Endothelial cell of umbilical vein (primary cell): ENCODE data around the gene NFIA. TPM values are rescaled to one million over a fixed set of nuclear protein-coding genes. Genes with fewer than 3 reads are reported as not detected.

Experiments used
- BruUV-seq: library from RNA; stranded (reverse); fragments of 400-500 nt; replicated peaks from 2 replicates; lab custom pipeline; 2021; lab: Mats Ljungman, UMichigan
- CTCF ChIA-PET: fragments of 300-600, 350-600 bp; sonication (Branson Sonifier 250); formaldehyde crosslinking; loops from one replicate; lab custom pipeline; 2021; ENCODE audit warnings: antibody characterized with exemption, inconsistent platforms; lab: Charles Lee
- POLR2A ChIA-PET: fragments of 300-600, 350-600 bp; sonication (Branson Sonifier 250); formaldehyde crosslinking; loops from one replicate; lab custom pipeline; 2021; ENCODE audit warnings: antibody characterized with exemption, inconsistent platforms; lab: Charles Lee
- DNase-seq: peaks from one replicate; pipeline ENCODE4 v3.0.0-alpha.2; 2011; ENCODE audit warnings: low read depth, low spot score
- FAIRE-seq: peaks from 2 replicates; lab custom pipeline; 2011; peaks lifted over from hg19 to GRCh38; lab: Jason Lieb, UNC
- H2AFZ ChIP-seq: 2 replicates; pipeline ENCODE4 v1.6.0; 2012; ENCODE audit warnings: low read depth, low read length, control low read depth, inconsistent platforms
- H3K27ac ChIP-seq: 2 replicates; pipeline ENCODE4 v1.5.1; 2011; ENCODE audit warnings: low read depth, mild to moderate bottlenecking, control low read depth, low read length, moderate library complexity; ENCODE audit not compliant: insufficient read depth
- H3K27me3 ChIP-seq, 2 experiments: 2 replicates each; pipeline versions ENCODE4 v1.6.0 to v1.6.1; 2011; ENCODE audit warnings: low read length in 2 of 2, mixed read lengths in 1 of 2; ENCODE audit not compliant: control insufficient read depth in 2 of 2, insufficient read depth in 2 of 2
- H3K36me3 ChIP-seq, 2 experiments: 2 replicates in 1 of 2; 3 replicates in 1 of 2; pipeline ENCODE4 v1.5.1; 2011; ENCODE audit warnings: low read length in 2 of 2, mild to moderate bottlenecking in 1 of 2, moderate library complexity in 1 of 2; ENCODE audit not compliant: control insufficient read depth in 2 of 2, insufficient read depth in 2 of 2; ENCODE audit errors: extremely low read depth in 1 of 2
- H3K4me1 ChIP-seq: 3 replicates; pipeline ENCODE4 v1.5.1; 2011; ENCODE audit warnings: mild to moderate bottlenecking, low read length; ENCODE audit not compliant: control insufficient read depth, insufficient read depth; ENCODE audit errors: extremely low read depth
- H3K4me2 ChIP-seq: 2 replicates; pipeline ENCODE4 v1.6.1; 2011; ENCODE audit warnings: low read length, control low read depth, mixed read lengths; ENCODE audit not compliant: insufficient read depth
- H3K4me3 ChIP-seq, 3 experiments: fragments of 200-600 bp in 1 of 3; sonication (generic), shearing (Covaris generic) in 1 of 3; replicated peaks in 1 of 3; 2 replicates each; pipeline ENCODE4 v1.5.1; 2011 to 2016; ENCODE audit warnings: control low read depth in 3 of 3, low read length in 3 of 3, mild to moderate bottlenecking in 2 of 3, inconsistent platforms in 1 of 3, low read depth in 1 of 3, moderate library complexity in 1 of 3; ENCODE audit not compliant: insufficient read depth in 1 of 3
- H3K79me2 ChIP-seq: 2 replicates; pipeline ENCODE4 v1.6.0; 2012; ENCODE audit warnings: low read length, inconsistent platforms; ENCODE audit not compliant: control insufficient read depth, insufficient read depth
- H3K9ac ChIP-seq: replicated peaks from 2 replicates; pipeline ENCODE3; 2011; ENCODE audit warnings: low read length, control low read depth; ENCODE audit not compliant: insufficient read depth; ENCODE audit errors: extremely low read depth
- H3K9me1 ChIP-seq: replicated peaks from 3 replicates; pipeline ENCODE4 v1.6.0; 2011; ENCODE audit warnings: mild to moderate bottlenecking, low read length; ENCODE audit not compliant: control insufficient read depth, insufficient read depth; ENCODE audit errors: extremely low read depth
- H3K9me3 ChIP-seq: replicated peaks from 2 replicates; pipeline ENCODE4 v1.5.1; 2012; ENCODE audit warnings: low read length, inconsistent platforms; ENCODE audit not compliant: control insufficient read depth, insufficient read depth
- H4K20me1 ChIP-seq: replicated peaks from 2 replicates; pipeline ENCODE3; 2011; ENCODE audit warnings: mild to moderate bottlenecking, low read length; ENCODE audit not compliant: control insufficient read depth, insufficient read depth; ENCODE audit errors: extremely low read depth
- CTCF ChIP-seq, 2 donors: IDR thresholded peaks; 1 replicate in 1 of 2; 2 replicates in 1 of 2; pipeline ENCODE4 v1.5.1; 2011; ENCODE audit warnings: low read length in 2 of 2, mild to moderate bottlenecking in 2 of 2, moderate library complexity in 2 of 2, control low read depth in 1 of 2, inconsistent platforms in 1 of 2, low read depth in 1 of 2; ENCODE audit not compliant: insufficient read depth in 1 of 2; ENCODE audit errors: extremely low read depth in 1 of 2
- FOS ChIP-seq: IDR thresholded peaks from 2 replicates; pipeline ENCODE4 v1.6.1; 2011; ENCODE audit warnings: mild to moderate bottlenecking, low read length, moderate library complexity, borderline replicate concordance; ENCODE audit not compliant: insufficient read depth
- GATA2 ChIP-seq: IDR thresholded peaks from 2 replicates; pipeline ENCODE4 v1.7.0; 2011; ENCODE audit warnings: low read depth, mild to moderate bottlenecking, moderate library complexity, mixed read lengths, low read length; ENCODE audit not compliant: insufficient read length, insufficient read depth
- JUN ChIP-seq: IDR thresholded peaks from 2 replicates; pipeline ENCODE4 v1.6.1; 2011; ENCODE audit warnings: borderline replicate concordance, low read depth; ENCODE audit not compliant: insufficient read length, insufficient read depth
- MAX ChIP-seq: IDR thresholded peaks from 2 replicates; pipeline ENCODE4 v1.6.1; 2011; ENCODE audit not compliant: insufficient read depth, insufficient read length
- MYC ChIP-seq: IDR thresholded peaks from one replicate; pipeline ENCODE4 v1.6.1; 2011; ENCODE audit warnings: mild to moderate bottlenecking, low read depth, low read length
- POLR2A ChIP-seq: IDR thresholded peaks from 2 replicates; pipeline ENCODE4 v1.6.1; 2012; ENCODE audit warnings: low read depth, mild to moderate bottlenecking, control low read depth, low read length
- POLR2AphosphoS5 ChIP-seq: IDR thresholded peaks from 2 replicates; pipeline ENCODE4 v1.6.1; 2012; ENCODE audit warnings: low read depth, mild to moderate bottlenecking, control low read depth, low read length, moderate library complexity; ENCODE audit not compliant: insufficient read depth
- dilution Hi-C: fragments of 300-500 bp; cut with MboI; formaldehyde crosslinking; loops from one replicate; pipeline ENCODE4 v1.15.0; 2019; ENCODE audit warnings: low sequenced_read_pairs; ENCODE audit not compliant: extremely low pct_ligation_motif_present
- intact Hi-C: fragments of 100-400 bp; cut with micrococcal nuclease; formaldehyde crosslinking; loops from one replicate; pipeline ENCODE4 v1.10.0; 2022
- polyA plus RNA-seq, 4 experiments: library from polyadenylated mRNA; depleted of rRNA in 3 of 4; stranded (reverse) in 3 of 4; unstranded in 1 of 4; fragments of >200 nt; gene quantifications; 2 replicates each; pipeline versions ENCODE4 v1.2.1 to v1.2.3, GENCODE V29; 2011 to 2012; ENCODE audit warnings: missing spikeins in 1 of 4
- total RNA-seq: library from RNA; stranded (reverse); gene quantifications from 2 replicates; pipeline ENCODE4 v1.2.3, GENCODE V29; 2021

Gene NFIA
- total and polyA plus RNA-seq, 2 donors (not counting 3 experiments of a cell fraction or from before 2014, with no cell fraction given), result 25.5 to 47.0 TPM

DNA sequence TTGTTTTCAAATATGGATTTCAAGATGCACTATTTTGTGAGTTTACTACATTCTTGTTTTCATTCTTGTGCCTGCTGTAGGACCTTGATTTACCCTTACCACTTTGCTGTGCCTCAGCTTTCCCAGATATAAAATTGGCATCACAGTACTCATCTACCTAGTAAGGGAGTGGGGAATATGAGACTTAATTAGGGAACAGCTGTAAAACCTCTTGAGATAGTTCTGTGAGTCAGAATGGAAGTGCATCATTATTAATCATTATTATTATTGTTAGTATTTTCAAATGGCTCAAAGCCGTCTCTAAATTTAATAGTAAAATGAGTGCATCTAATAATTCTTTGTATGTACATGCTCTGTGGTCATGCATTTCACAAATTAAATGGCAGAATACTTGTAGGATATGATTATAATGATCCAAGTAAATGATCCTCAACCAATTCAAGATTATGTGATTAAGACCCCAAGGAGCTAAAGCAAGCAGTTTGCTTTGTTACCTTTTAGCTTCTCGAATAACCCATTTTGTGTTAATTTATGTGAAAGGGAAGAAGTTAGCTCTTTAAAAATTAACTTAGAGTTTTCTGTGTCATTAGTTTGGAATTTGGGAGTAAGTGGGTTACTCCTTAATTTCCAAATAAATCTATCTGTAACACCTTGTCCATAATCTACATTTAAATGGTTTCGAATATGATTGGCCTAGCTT is 155.4 kb downstream of the NFIA start:
- Histone ChIP-seq H4K20me1 (no peaks in the 10 kb centered on the region), H3K9me3 (no peaks in the 10 kb centered on the region), H3K27me3 (no peaks in the 10 kb centered on the region), H3K9me1 (no peaks in the 10 kb centered on the region), H3K36me3 (no peaks in the 10 kb centered on the region), H3K4me3 (no peak overlapping the region), H3K4me1 (peaks cover 2% of the 10 kb centered on the region), H2AFZ (no peak overlapping the region), H3K27ac (no peak overlapping the region), H3K79me2 (no peaks in the 10 kb centered on the region), H3K9ac (no peak overlapping the region), H3K4me2 (no peak overlapping the region)
- TF ChIP-seq GATA2, result peak; percentile 21
- peak; percentile 48 for TF ChIP-seq FOS
- TF ChIP-seq CTCF (IDR thresholded peaks at IDR 0.05; ENCODE audit: extremely low read depth in 1 of 2, insufficient read depth in 1 of 2, low read depth in 1 of 2, low read length in 2 of 2), result no peak
- intact Hi-C loops (no loop called here), dilution Hi-C loops (no loop called here)
- POLR2A ChIA-PET, result no interaction called here
- no peak for FAIRE-seq
- CTCF ChIA-PET, result interaction anchor here (0.7 to 1.3 kb wide), 4 partner anchors 10 to 188 kb away, joined by 3 to 4 read pairs (median 4); no protein-coding TSS in a partner anchor
- DNase-seq, result no peak
- no TSS peak for BruUV-seq

GRCh38 chr1:61238359-61238665 is 156.0 kb downstream of the NFIA start:
- Histone ChIP-seq H3K4me1 (peaks cover 2% of the 10 kb centered on the region), H2AFZ (no peak overlapping the region), H4K20me1 (no peaks in the 10 kb centered on the region), H3K9ac (no peak overlapping the region), H3K27me3 (no peaks in the 10 kb centered on the region), H3K9me1 (no peaks in the 10 kb centered on the region), H3K79me2 (no peaks in the 10 kb centered on the region), H3K4me3 (no peak overlapping the region), H3K36me3 (no peaks in the 10 kb centered on the region), H3K4me2 (no peak overlapping the region), H3K9me3 (no peaks in the 10 kb centered on the region), H3K27ac (no peak overlapping the region)
- DNase-seq (no peak), FAIRE-seq (no peak)
- BruUV-seq, result no TSS peak
- CTCF ChIA-PET, result interaction anchor here (0.7 to 1.3 kb wide), 3 partner anchors 10 to 188 kb away, joined by 3 to 4 read pairs (median 4); no protein-coding TSS in a partner anchor
- intact Hi-C loops (no loop called here), dilution Hi-C loops (no loop called here)
- POLR2A ChIA-PET, result no interaction called here
- TF ChIP-seq POLR2AphosphoS5 (no peak), MAX (no peak), GATA2 (no peak), MYC (no peak), JUN (no peak), CTCF (IDR thresholded peaks at IDR 0.05; ENCODE audit: extremely low read depth in 1 of 2, insufficient read depth in 1 of 2, low read depth in 1 of 2, low read length in 2 of 2) (no peak), POLR2A (no peak), FOS (no peak)
